Lung (tissue), 12 donors: ENCODE measurements around the gene CES5A. TPM values are rescaled to one million over a fixed set of nuclear protein-coding genes. Genes with fewer than 3 reads are reported as not detected.
"Not testable (repeated sequence)": the region's sequence is repeated elsewhere in the genome, so short reads cannot be mapped to it uniquely, and the experiment has no call there.

ENCODE experiments used
- ATAC-seq: fragments of 200-7000 bp; cut with Tn5 transposase; one replicate; pipeline ENCODE4 v1.9.1; 2020; ENCODE audit warnings: moderate number of reproducible peaks; ENCODE audit not compliant: insufficient read depth, low FRiP score
- DNase-seq, 3 donors: peaks; one replicate each; pipeline ENCODE4 v3.0.0-alpha.2; 2013 to 2017
- H3K27ac ChIP-seq, 2 donors: one replicate each; pipeline ENCODE4 v1.5.1; 2013; ENCODE audit warnings: mild to moderate bottlenecking in 2 of 2, moderate library complexity in 2 of 2, control low read depth in 1 of 2, inconsistent platforms in 1 of 2, low read depth in 1 of 2, low read length in 1 of 2
- H3K27me3 ChIP-seq, 3 donors: one replicate each; pipeline ENCODE4 v1.5.1; 2013; ENCODE audit warnings: low read length in 2 of 3; ENCODE audit not compliant: control insufficient read depth in 3 of 3, insufficient read depth in 3 of 3
- H3K36me3 ChIP-seq, 4 donors: one replicate each; pipeline ENCODE4 v1.5.1; 2013; ENCODE audit warnings: low read length in 4 of 4, mild to moderate bottlenecking in 1 of 4, moderate library complexity in 1 of 4; ENCODE audit not compliant: control insufficient read depth in 4 of 4, insufficient read depth in 4 of 4
- H3K4me1 ChIP-seq, 5 donors: one replicate each; pipeline ENCODE4 v1.5.1; 2013; ENCODE audit warnings: low read length in 5 of 5, mild to moderate bottlenecking in 2 of 5, moderate library complexity in 1 of 5; ENCODE audit not compliant: control insufficient read depth in 5 of 5, insufficient read depth in 5 of 5
- H3K4me3 ChIP-seq: one replicate; pipeline ENCODE4 v1.5.1; 2013; ENCODE audit warnings: mild to moderate bottlenecking, control low read depth, moderate library complexity
- H3K9ac ChIP-seq, 2 donors: one replicate each; pipeline ENCODE4 v1.5.1; 2013; ENCODE audit warnings: low read length in 2 of 2, control low read depth in 1 of 2; ENCODE audit not compliant: insufficient read depth in 1 of 2
- H3K9me3 ChIP-seq, 4 donors: one replicate each; pipeline ENCODE4 v1.5.1; 2013; ENCODE audit warnings: low read length in 3 of 4, mild to moderate bottlenecking in 1 of 4, moderate library complexity in 1 of 4; ENCODE audit not compliant: control insufficient read depth in 4 of 4, insufficient read depth in 3 of 4
- CTCF ChIP-seq: IDR thresholded peaks from 2 replicates; pipeline ENCODE4 v1.5.1; 2012; ENCODE audit warnings: mild to moderate bottlenecking; ENCODE audit errors: control extremely low read depth, extremely low read depth
- WGBS, 2 donors: extraction: QIAGEN DNeasy Blood & Tissue Kit; methylation state at CpG; one replicate each; pipeline ENCODE4 v1.1.7; 2013; 5-methylcytosine and 5-hydroxymethylcytosine counted together
- polyA plus RNA-seq, 2 donors: library from polyadenylated mRNA; stranded (reverse); fragments of 200-250 nt; gene quantifications; one replicate each; pipeline ENCODE4 v1.2.1, GENCODE V29; 2013
- total RNA-seq, 2 donors: library from RNA; depleted of rRNA in 1 of 2; stranded (reverse); fragments of >200 nt in 1 of 2; gene quantifications; one replicate each; pipeline ENCODE4 v1.2.1, GENCODE V29; 2014 to 2021
- donor health status: control.
- donor health status: control.
- donor health status: Bipolar disorder and iron deficiency.
- donor health status: healthy.
- donor health status: DM: yes; HTN: yes; CAD: no.

CES5A gene
- total and polyA plus RNA-seq, 4 donors, result not detected

- H3K4me1 ChIP-seq, result peaks cover 0 to 30% (median 11%) of the 10 kb centered on the region in 5 donors
- no peak for TF ChIP-seq CTCF
- no peaks in the 10 kb centered on the region for H3K36me3 ChIP-seq
- no peak overlapping the region for H3K4me3 ChIP-seq
- H3K27ac ChIP-seq, result no peak overlapping the region
- WGBS, 2 donors, result 16 to 32% methylated on average over 2 of the region's 2 CpGs
- no peaks in the 10 kb centered on the region for H3K27me3 ChIP-seq
- no peak for ATAC-seq
- no peak for DNase-seq
- H3K9me3 ChIP-seq, result peaks cover 0 to 2% (median 0%) of the 10 kb centered on the region in 4 donors
- H3K9ac ChIP-seq, result no peak overlapping the region
Observed at GRCh38 chr16:55839115-55839514, 36.1 kb downstream of the CES5A start.

- peaks cover 0 to 46% (median 11%) of the 10 kb centered on the region in 5 donors for H3K4me1 ChIP-seq
- WGBS, 2 donors, result 73 to 75% methylated on average over 3 to 4 of the region's 4 CpGs
- no peaks in the 10 kb centered on the region for H3K36me3 ChIP-seq
- ATAC-seq (no peak), DNase-seq (peak in 2 of 3 donors; percentile 22 to 29)
- no peaks in the 10 kb centered on the region for H3K27me3 ChIP-seq
- no peak overlapping the region for H3K27ac ChIP-seq
- TF ChIP-seq CTCF, result no peak
- no peak overlapping the region for H3K4me3 ChIP-seq
- peaks cover 0 to 2% (median 0%) of the 10 kb centered on the region in 4 donors for H3K9me3 ChIP-seq
- H3K9ac ChIP-seq, result no peak overlapping the region
Observed at GRCh38 chr16:55836158-55836611, 39.0 kb downstream of the CES5A start.

- no peak for ATAC-seq
- peaks cover 0 to 2% (median 0%) of the 10 kb centered on the region in 4 donors for H3K9me3 ChIP-seq
- peaks cover 0 to 2% (median 0%) of the 10 kb centered on the region in 4 donors for H3K36me3 ChIP-seq
- H3K9ac ChIP-seq, result no peak overlapping the region
- peak; percentile 69 to 91 (median 86) for DNase-seq
- no peaks in the 10 kb centered on the region for H3K27me3 ChIP-seq
- WGBS, 2 donors, result 21 to 32% methylated on average over 1 of the region's 1 CpG
- no peak overlapping the region for H3K4me3 ChIP-seq
- no peak overlapping the region for H3K27ac ChIP-seq
- no peak for TF ChIP-seq CTCF
- H3K4me1 ChIP-seq, result peaks cover 0 to 48% (median 11%) of the 10 kb centered on the region in 5 donors
Observed at GRCh38 chr16:55835581-55835980, 39.6 kb downstream of the CES5A start.

- ATAC-seq, DNase-seq, H3K27ac ChIP-seq, H3K27me3 ChIP-seq, H3K9ac ChIP-seq, H3K36me3 ChIP-seq, H3K4me3 ChIP-seq, H3K9me3 ChIP-seq: not testable (repeated sequence)
- WGBS, 2 donors, result 80 to 86% methylated on average over 3 of the region's 3 CpGs
- H3K4me1 ChIP-seq, result peaks cover 0 to 48% (median 11%) of the 10 kb centered on the region in 5 donors
Observed at GRCh38 chr16:55835173-55835572, 40.0 kb downstream of the CES5A start.
